Transverse colon (tissue), 4 donors: ENCODE data around the gene RPL41.

Experiments used
- CTCF ChIP-seq, 5 experiments: fragments of 200-600 bp in 3 of 5; fragments of 450-650 bp in 2 of 5; sonication (generic) in 3 of 5; IDR thresholded peaks; 1 replicate in 2 of 5; 2 replicates in 3 of 5; pipeline ENCODE4 v1.5.1; 2016 to 2017; ENCODE audit warnings: antibody characterized with exemption in 5 of 5, inconsistent platforms in 3 of 5, mild to moderate bottlenecking in 2 of 5, moderate library complexity in 1 of 5
- POLR2AphosphoS5 ChIP-seq, 3 donors: sonication (generic); formaldehyde crosslinking; IDR thresholded peaks; one replicate each; pipeline ENCODE4 v1.6.1; 2016; ENCODE audit warnings: antibody characterized with exemption in 3 of 3

- TF ChIP-seq POLR2AphosphoS5 (IDR thresholded peaks at IDR 0.05) (no peak), CTCF (IDR thresholded peaks at IDR 0.05) (no peak)
These were observed 7.7 kb downstream of the RPL41 start for GRCh38 chr12:56124133-56124532.
